ENCODE data around the gene NRCAM.

DNA sequence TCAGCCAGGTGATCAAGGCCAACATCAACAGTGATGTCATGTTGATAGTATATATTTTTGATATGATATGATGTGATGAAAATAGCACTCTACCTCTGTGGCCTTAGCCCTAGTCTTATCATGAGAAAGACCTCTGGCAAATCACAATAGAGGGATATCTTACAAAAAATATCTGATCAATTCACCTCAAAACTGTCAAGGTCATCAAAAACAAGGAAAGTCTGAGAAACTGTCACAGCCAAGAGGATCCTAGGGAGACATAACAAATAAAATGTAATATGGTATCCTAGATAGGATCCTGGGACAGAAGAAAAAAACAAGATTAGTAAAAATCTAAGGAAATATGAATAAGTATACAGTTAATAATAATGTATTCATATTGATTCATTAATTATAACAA lies 92.6 kb downstream of the NRCAM start:
- TF ChIP-seq, protein P1, sequence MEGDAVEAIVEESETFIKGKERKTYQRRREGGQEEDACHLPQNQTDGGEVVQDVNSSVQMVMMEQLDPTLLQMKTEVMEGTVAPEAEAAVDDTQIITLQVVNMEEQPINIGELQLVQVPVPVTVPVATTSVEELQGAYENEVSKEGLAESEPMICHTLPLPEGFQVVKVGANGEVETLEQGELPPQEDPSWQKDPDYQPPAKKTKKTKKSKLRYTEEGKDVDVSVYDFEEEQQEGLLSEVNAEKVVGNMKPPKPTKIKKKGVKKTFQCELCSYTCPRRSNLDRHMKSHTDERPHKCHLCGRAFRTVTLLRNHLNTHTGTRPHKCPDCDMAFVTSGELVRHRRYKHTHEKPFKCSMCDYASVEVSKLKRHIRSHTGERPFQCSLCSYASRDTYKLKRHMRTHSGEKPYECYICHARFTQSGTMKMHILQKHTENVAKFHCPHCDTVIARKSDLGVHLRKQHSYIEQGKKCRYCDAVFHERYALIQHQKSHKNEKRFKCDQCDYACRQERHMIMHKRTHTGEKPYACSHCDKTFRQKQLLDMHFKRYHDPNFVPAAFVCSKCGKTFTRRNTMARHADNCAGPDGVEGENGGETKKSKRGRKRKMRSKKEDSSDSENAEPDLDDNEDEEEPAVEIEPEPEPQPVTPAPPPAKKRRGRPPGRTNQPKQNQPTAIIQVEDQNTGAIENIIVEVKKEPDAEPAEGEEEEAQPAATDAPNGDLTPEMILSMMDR (IDR thresholded peaks at IDR 0.05): no peak
- no peak for TF ChIP-seq POLR2A (IDR thresholded peaks at IDR 0.05)

All from gastroesophageal sphincter (tissue), 3 donors.